ENCODE data around the gene CLMN. TPM values are rescaled to one million over a fixed set of nuclear protein-coding genes. Genes with fewer than 3 reads are reported as not detected.

The CLMN gene
- total and polyA plus RNA-seq, 2 of the 13 experiments (the other 11 are each of a cell fraction or from before 2014, with no cell fraction given), result 15.1 to 16.7 TPM

- peak; percentile 68 for TF ChIP-seq FOXP4 (CRISPR knock-in tag; IDR thresholded peaks at IDR 0.05)
- TF ChIP-seq MAFK (conservative IDR thresholded peaks at IDR 0.05 in 1 of 2, IDR thresholded peaks at IDR 0.05 in 1 of 2; ENCODE audit: low read length in 2 of 2), result peak; percentile 81 to 83
- TF ChIP-seq ZFP90 (CRISPR knock-in tag; IDR thresholded peaks at IDR 0.05; ENCODE audit: borderline replicate concordance), result no peak
- no peak for TF ChIP-seq ZNF609 (CRISPR knock-in tag; IDR thresholded peaks at IDR 0.05; ENCODE audit: borderline replicate concordance)
- no peak for TF ChIP-seq ZNF235 (CRISPR knock-in tag; IDR thresholded peaks at IDR 0.05; ENCODE audit: borderline replicate concordance)
- peak; percentile 41; the same call in 1 of the 2 replicates for TF ChIP-seq NR2F6 (IDR thresholded peaks at IDR 0.05)
- peak; percentile 76 for TF ChIP-seq NR2F6 (CRISPR knock-in tag; IDR thresholded peaks at IDR 0.05)
- TF ChIP-seq AGO2 (optimal IDR thresholded peaks at IDR 0.05; ENCODE audit: low read depth, low read length), result no peak
- TF ChIP-seq RARA (CRISPR knock-in tag; IDR thresholded peaks at IDR 0.05), result 0 out of 2 replicates have a peak, but pooled peaks have one; percentile 20
- TF ChIP-seq HNRNPH1 (optimal IDR thresholded peaks at IDR 0.05; ENCODE audit: low read depth, low read length), result no peak
- no peak for TF ChIP-seq SOX13 (IDR thresholded peaks at IDR 0.05)
- 0 out of 4 replicates have a peak, but pooled peaks of 1 of the 2 experiments have one; percentile 9 for TF ChIP-seq SOX13 (CRISPR knock-in tag; conservative IDR thresholded peaks at IDR 0.05 in 1 of 2, IDR thresholded peaks at IDR 0.05 in 1 of 2)
- TF ChIP-seq, protein P1, sequence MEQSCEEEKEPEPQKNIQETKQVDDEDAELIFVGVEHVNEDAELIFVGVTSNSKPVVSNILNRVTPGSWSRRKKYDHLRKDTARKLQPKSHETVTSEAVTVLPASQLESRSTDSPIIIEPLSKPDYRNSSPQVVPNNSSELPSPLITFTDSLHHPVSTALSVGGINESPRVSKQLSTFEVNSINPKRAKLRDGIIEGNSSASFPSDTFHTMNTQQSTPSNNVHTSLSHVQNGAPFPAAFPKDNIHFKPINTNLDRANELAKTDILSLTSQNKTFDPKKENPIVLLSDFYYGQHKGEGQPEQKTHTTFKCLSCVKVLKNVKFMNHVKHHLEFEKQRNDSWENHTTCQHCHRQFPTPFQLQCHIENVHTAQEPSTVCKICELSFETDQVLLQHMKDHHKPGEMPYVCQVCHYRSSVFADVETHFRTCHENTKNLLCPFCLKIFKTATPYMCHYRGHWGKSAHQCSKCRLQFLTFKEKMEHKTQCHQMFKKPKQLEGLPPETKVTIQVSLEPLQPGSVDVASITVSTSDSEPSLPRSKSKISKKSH (CRISPR knock-in tag; IDR thresholded peaks at IDR 0.05; ENCODE audit: borderline replicate concordance), result 0 out of 2 replicates have a peak, but pooled peaks have one; percentile 42
- peak; percentile 51; the same call in 1 of the 2 replicates for TF ChIP-seq FOXA3 (CRISPR knock-in tag; IDR thresholded peaks at IDR 0.05)
- TF ChIP-seq POGZ (CRISPR knock-in tag; IDR thresholded peaks at IDR 0.05), result peak; percentile 92
- TF ChIP-seq ZNF644 (CRISPR knock-in tag; IDR thresholded peaks at IDR 0.05; ENCODE audit: low read depth), result 0 out of 2 replicates have a peak, but pooled peaks have one; percentile 17
- TF ChIP-seq, protein P2, sequence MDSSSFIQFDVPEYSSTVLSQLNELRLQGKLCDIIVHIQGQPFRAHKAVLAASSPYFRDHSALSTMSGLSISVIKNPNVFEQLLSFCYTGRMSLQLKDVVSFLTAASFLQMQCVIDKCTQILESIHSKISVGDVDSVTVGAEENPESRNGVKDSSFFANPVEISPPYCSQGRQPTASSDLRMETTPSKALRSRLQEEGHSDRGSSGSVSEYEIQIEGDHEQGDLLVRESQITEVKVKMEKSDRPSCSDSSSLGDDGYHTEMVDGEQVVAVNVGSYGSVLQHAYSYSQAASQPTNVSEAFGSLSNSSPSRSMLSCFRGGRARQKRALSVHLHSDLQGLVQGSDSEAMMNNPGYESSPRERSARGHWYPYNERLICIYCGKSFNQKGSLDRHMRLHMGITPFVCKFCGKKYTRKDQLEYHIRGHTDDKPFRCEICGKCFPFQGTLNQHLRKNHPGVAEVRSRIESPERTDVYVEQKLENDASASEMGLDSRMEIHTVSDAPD (CRISPR knock-in tag; IDR thresholded peaks at IDR 0.05), result 0 out of 2 replicates have a peak, but pooled peaks have one; percentile 35
- TF ChIP-seq HOXA3 (CRISPR knock-in tag; IDR thresholded peaks at IDR 0.05), result peak; percentile 57
- TF ChIP-seq, protein P3, sequence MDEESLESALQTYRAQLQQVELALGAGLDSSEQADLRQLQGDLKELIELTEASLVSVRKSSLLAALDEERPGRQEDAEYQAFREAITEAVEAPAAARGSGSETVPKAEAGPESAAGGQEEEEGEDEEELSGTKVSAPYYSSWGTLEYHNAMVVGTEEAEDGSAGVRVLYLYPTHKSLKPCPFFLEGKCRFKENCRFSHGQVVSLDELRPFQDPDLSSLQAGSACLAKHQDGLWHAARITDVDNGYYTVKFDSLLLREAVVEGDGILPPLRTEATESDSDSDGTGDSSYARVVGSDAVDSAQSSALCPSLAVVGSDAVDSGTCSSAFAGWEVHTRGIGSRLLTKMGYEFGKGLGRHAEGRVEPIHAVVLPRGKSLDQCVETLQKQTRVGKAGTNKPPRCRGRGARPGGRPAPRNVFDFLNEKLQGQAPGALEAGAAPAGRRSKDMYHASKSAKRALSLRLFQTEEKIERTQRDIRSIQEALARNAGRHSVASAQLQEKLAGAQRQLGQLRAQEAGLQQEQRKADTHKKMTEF (CRISPR knock-in tag; IDR thresholded peaks at IDR 0.05), result peak; percentile 59; the same call in 1 of the 2 replicates
These were observed 109.0 kb downstream of the CLMN start (continued) for GRCh38 chr14:95210699-95211098.

All from HepG2 (cell line).